Heart right ventricle (tissue), 16 donors: Measurements from ENCODE around the gene KAT2A. TPM values are rescaled to one million over a fixed set of nuclear protein-coding genes. Genes with fewer than 3 reads are reported as not detected.

Experiments
- ATAC-seq, 8 donors: fragments of 200-7000 bp; cut with Tn5 transposase; one replicate each; pipeline ENCODE4 v1.9.1; 2020; ENCODE audit warnings: mild to moderate bottlenecking in 8 of 8, moderate library complexity in 8 of 8, moderate number of reproducible peaks in 1 of 8
- DNase-seq, 2 donors: peaks; one replicate each; pipeline ENCODE4 v3.0.0-alpha.2; 2020
- H3K27ac ChIP-seq, 10 donors: fragments of 200-600 bp; sonication (generic) in 2 of 10; one replicate each; pipeline versions ENCODE4 v1.5.0 to v1.8.0; 2020 to 2022; ENCODE audit warnings: mild to moderate bottlenecking in 3 of 10
- H3K27me3 ChIP-seq, 7 donors: fragments of 200-600 bp; one replicate each; pipeline ENCODE4 v1.8.0; 2021 to 2022; ENCODE audit warnings: mild to moderate bottlenecking in 2 of 7
- H3K36me3 ChIP-seq, 9 donors: fragments of 200-600 bp; sonication (generic) in 1 of 9; one replicate each; pipeline versions ENCODE4 v1.5.0 to v1.8.0; 2020 to 2022; ENCODE audit warnings: mild to moderate bottlenecking in 2 of 9
- H3K4me1 ChIP-seq, 9 donors: fragments of 200-600 bp; sonication (generic) in 1 of 9; one replicate each; pipeline versions ENCODE4 v1.5.0 to v1.8.0; 2020 to 2022; ENCODE audit warnings: mild to moderate bottlenecking in 4 of 9
- H3K4me3 ChIP-seq, 10 donors: fragments of 200-600 bp; sonication (generic) in 2 of 10; one replicate each; pipeline versions ENCODE4 v1.5.0 to v1.8.0; 2020 to 2022; ENCODE audit warnings: mild to moderate bottlenecking in 7 of 10, moderate library complexity in 2 of 10
- H3K9me3 ChIP-seq, 11 donors: fragments of 200-600 bp in 10 of 11; sonication (generic) in 2 of 11; one replicate each; pipeline versions ENCODE4 v1.5.0 to v1.8.0; 2013 to 2022; ENCODE audit warnings: mild to moderate bottlenecking in 2 of 11, control low read depth in 1 of 11, moderate library complexity in 1 of 11
- WGBS, 2 donors: extraction: QIAGEN DNeasy Blood & Tissue Kit; methylation state at CpG; one replicate each; pipeline ENCODE4 v1.1.7; 2013; ENCODE audit warnings: inconsistent platforms in 1 of 2; 5-methylcytosine and 5-hydroxymethylcytosine counted together
- intact Hi-C, 10 donors: fragments of 100-400 bp; cut with DNase I; formaldehyde crosslinking; loops; one replicate each; pipeline versions ENCODE4 v1.11.1 to v1.14.2; 2022
- polyA plus RNA-seq, 2 donors: library from polyadenylated mRNA; stranded (reverse); fragments of 200-250 nt; gene quantifications; one replicate each; pipeline ENCODE4 v1.2.3, GENCODE V29; 2013
- total RNA-seq, 10 donors: library from RNA; stranded (reverse); fragmentation: NEBNext Ultra II Directional in 3 of 10; extraction: Animal tissue kit (Norgen Biotek cat#: 25700) in 3 of 10; gene quantifications; one replicate each; pipeline versions ENCODE4 v1.2.1 to v1.2.4, GENCODE V29; 2021 to 2023
- TF ChIP-seq, protein P1 (sequence below), 9 donors: fragments of 200-600 bp; sonication (generic) in 2 of 9; IDR thresholded peaks; one replicate each; pipeline versions ENCODE4 v1.5.0 to v1.8.0; 2021 to 2022; ENCODE audit warnings: antibody characterized with exemption in 9 of 9, mild to moderate bottlenecking in 5 of 9, moderate library complexity in 1 of 9
- donor health status: Arrhythmogenic right ventricular cardiomyopathy.
- donor health status: ischemic (EF 13 %, LVEDD 7.1; RV severe dilation, severe dysfunction).
- donor health status: healthy with polysubstance abuse.
- donor health status: DM: no; HTN: yes; CAD: no.
- donor health status: DM: no; HTN: no; CAD: no.
- donor health status: ischemic (EF 25% LVEDD 6.9; RV normal size, moderate dysfunction).
- donor health status: ischemic (EF 25% LVEDD 5.7; RV mildly dilated, moderate dysfunction).
- donor health status: healthy.
- donor health status: DM: yes; HTN: yes; CAD: no.
- donor health status: Ischemic cardiomyopathy.
- donor health status: ischemic (EF 35%, LVEDD 5.7; RV mildly dilated, moderate dysfunction).
- donor health status: nonischemic (EF 11% LVEDD 7.7; RV severe dilation, severe dysfunction).
- donor health status: DM: yes; HTN: yes; CAD: no.
- donor health status: PGD.
- donor health status: ischemic (EF 29% LVEDD 5.4; RV normal size, mild dysfunction).
- donor health status: nonischemic (EF 23%, LVEDD 6.1; RV moderate dilation, normal function).

KAT2A gene
- total and polyA plus RNA-seq, 12 donors = 9.3 to 118 (median 15.0) TPM

DNA sequence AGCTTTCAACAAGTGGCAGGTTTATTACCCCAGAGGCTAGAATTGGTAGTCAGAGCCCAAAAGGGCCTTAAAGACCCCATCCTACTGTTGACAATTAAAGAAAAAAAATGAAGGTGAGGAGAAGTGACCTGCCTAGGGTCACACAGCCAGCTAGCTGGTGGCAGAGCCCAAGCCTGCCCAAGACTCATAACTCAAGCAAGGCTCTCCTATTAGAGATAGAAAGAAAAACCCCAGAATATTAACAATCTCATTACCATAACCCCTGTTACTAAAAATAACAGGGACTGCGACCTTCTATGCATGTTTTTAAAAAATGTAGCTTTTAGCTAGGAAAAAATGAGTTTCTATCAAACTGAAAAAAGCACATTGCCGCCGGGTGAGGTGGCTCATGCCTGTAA, 15.5 kb upstream of the KAT2A start:
- H3K27ac ChIP-seq = peak overlapping the region; percentile 56 to 87 (median 78)
- H3K27me3 ChIP-seq = no peaks in the 10 kb centered on the region
- H3K4me3 ChIP-seq = peak overlapping the region in 6 of 10 donors; percentile 6 to 31 (median 18)
- H3K9me3 ChIP-seq = no peaks in the 10 kb centered on the region
- no peak for ATAC-seq
- TF ChIP-seq, protein P1, sequence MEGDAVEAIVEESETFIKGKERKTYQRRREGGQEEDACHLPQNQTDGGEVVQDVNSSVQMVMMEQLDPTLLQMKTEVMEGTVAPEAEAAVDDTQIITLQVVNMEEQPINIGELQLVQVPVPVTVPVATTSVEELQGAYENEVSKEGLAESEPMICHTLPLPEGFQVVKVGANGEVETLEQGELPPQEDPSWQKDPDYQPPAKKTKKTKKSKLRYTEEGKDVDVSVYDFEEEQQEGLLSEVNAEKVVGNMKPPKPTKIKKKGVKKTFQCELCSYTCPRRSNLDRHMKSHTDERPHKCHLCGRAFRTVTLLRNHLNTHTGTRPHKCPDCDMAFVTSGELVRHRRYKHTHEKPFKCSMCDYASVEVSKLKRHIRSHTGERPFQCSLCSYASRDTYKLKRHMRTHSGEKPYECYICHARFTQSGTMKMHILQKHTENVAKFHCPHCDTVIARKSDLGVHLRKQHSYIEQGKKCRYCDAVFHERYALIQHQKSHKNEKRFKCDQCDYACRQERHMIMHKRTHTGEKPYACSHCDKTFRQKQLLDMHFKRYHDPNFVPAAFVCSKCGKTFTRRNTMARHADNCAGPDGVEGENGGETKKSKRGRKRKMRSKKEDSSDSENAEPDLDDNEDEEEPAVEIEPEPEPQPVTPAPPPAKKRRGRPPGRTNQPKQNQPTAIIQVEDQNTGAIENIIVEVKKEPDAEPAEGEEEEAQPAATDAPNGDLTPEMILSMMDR (IDR thresholded peaks at IDR 0.05) = no peak
- H3K36me3 ChIP-seq = peaks cover 0 to 51% (median 0%) of the 10 kb centered on the region in 9 donors
- 71 to 84% methylated on average over 3 of the region's 3 CpGs for WGBS, 2 donors
- H3K4me1 ChIP-seq = peaks cover 37 to 100% (median 88%) of the 10 kb centered on the region in 9 donors
- intact Hi-C loops = no loop called here
- no peak for DNase-seq

DNA sequence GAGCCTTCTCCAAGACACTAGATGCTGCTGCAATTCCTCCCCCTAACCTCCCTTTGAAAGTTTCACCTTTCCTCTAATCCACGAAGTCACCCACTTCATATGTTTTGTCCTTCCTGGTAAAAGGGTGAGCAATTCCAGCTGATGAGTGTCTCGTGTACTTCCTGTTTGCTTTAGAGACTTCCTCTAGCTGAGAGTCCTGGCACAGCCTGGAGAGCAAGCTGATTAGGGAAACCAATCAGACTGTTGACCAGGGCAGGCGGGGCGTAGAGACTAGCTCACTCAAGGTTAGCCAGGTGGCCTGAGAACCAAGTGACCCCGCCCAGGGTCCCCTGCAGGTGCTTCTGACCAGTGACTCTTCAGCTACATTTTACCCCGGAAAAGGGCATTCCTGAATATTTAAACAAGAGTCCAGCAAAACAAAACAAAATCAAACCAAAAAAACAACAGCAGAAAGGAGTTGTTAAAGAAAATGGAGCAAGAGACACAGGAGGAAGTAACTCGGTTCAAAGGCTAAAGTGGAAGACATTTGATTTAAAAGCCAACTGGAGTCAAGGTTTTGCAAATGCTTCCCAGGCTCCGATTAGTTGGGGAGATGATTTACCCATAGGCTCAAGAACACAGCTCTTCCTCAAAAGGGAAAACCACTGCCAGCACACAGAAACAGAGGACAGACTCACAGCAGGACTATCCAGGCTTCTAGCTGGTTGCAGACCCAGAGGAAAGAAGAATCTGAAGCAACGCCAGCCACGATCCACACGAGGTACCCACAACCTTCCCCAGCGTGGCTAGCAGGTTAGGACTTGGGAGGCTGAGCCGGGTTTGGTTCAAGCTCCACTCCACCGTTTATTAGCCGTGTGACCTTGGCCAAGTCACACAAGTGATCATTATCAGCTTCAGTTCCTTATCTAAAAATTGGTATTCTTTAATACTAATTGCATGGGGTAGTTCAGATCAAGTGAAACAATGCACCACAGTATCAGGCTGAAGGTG, 14.8 kb upstream of the KAT2A start:
- H3K4me1 ChIP-seq = peaks cover 35 to 100% (median 88%) of the 10 kb centered on the region in 9 donors
- intact Hi-C loops = no loop called here
- H3K4me3 ChIP-seq = peak overlapping the region in 7 of 10 donors; percentile 6 to 31 (median 12)

DNA sequence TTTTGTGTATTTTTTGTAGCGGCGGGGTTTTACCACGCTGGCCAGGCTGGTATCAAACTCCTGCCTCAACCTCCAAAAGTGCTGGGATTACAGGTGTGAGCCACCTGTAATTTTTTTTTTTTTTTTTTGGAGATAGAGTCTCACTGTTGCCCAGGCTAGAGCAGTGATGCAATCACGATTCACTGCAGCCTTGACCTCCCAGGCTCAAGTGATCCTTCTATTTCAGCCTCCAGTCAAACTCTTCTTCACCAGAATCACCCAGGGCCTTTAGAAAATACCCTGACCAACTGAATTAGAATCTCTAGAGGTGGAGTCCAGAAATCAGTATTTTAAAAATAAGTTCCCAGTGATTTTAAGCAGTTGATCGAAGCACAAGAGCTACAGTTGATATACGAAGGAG, 14.0 kb upstream of the KAT2A start:
- Histone ChIP-seq H3K4me3 (no peak overlapping the region), H3K27ac (peak overlapping the region; percentile 56 to 87 (median 78)), H3K4me1 (peaks cover 42 to 100% (median 94%) of the 10 kb centered on the region in 9 donors), H3K9me3 (no peaks in the 10 kb centered on the region), H3K36me3 (peaks cover 0 to 48% (median 0%) of the 10 kb centered on the region in 9 donors), H3K27me3 (no peaks in the 10 kb centered on the region)
- no peak for ATAC-seq
- 79 to 88% methylated on average over 6 of the region's 6 CpGs for WGBS, 2 donors
- intact Hi-C loops = no loop called here
- TF ChIP-seq, protein P1 (IDR thresholded peaks at IDR 0.05) = no peak
- no peak for DNase-seq

More for the DNA sequence above, 14.8 kb upstream of the KAT2A start:
- WGBS, 2 donors = 42 to 51% methylated on average over 15 of the region's 15 CpGs
- ATAC-seq (peak; percentile 80 to 91 (median 84)), DNase-seq (peak; percentile 59 to 79)
- Histone ChIP-seq H3K36me3 (peaks cover 0 to 45% (median 0%) of the 10 kb centered on the region in 9 donors), H3K9me3 (no peaks in the 10 kb centered on the region), H3K27ac (peak overlapping the region; percentile 56 to 87 (median 78)), H3K27me3 (no peaks in the 10 kb centered on the region)
- TF ChIP-seq, protein P1 (IDR thresholded peaks at IDR 0.05) = no peak

DNA sequence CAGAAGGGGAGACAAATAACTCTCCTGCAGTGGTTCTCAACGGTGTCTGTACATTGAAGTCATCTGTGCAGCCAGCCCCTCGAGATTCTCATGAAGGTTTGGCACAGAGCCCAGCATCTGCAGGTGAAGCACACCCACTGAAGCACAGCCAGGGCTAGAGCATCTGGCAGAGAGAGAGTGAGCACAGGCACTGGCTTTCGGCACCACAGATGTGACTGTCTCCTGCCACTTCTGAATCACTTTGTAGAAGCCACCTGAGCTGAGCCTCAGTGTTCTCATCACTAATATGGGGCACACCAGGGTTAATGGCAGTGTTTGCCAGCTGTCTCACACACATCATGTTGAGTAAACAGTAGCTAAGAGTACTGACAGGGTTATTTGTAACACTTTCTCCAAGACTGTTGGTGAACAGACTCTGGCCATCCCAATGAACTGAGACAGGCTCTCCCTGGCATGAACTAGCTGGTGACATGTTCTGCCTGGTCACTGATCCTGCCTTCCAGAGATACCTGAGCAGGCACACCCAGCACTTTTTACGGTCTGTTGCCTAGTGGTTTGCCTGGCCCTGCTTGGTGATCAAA, 12.4 kb upstream of the KAT2A start:
- no peak for ATAC-seq
- 33 to 44% methylated on average over 4 of the region's 4 CpGs for WGBS, 2 donors
- intact Hi-C loops = loop anchor here in 1 of 10 donors (5.0 kb wide), 1 partner anchor 49 kb away; the partner anchor contains the start of gene KCNH4

More for the DNA sequence above, 12.4 kb upstream of the KAT2A start:
- Histone ChIP-seq H3K4me3 (no peak overlapping the region), H3K36me3 (peaks cover 0 to 52% (median 12%) of the 10 kb centered on the region in 9 donors), H3K27me3 (no peaks in the 10 kb centered on the region), H3K4me1 (peaks cover 45 to 100% (median 96%) of the 10 kb centered on the region in 9 donors), H3K9me3 (no peaks in the 10 kb centered on the region), H3K27ac (peak overlapping the region; percentile 66 to 87 (median 80))
- TF ChIP-seq, protein P1 (IDR thresholded peaks at IDR 0.05) = no peak
- DNase-seq = no peak
